RWPE2 (cell line): Measurements from ENCODE around the gene ENTPD6.

Source experiments
- ATAC-seq: fragments of 200-7000 bp; cut with Tn5 transposase; 3 replicates; pipeline ENCODE4 v1.9.1; 2021; ENCODE audit warnings: low read depth
- DNase-seq: peaks from one replicate; pipeline ENCODE4 v3.0.0-alpha.2; 2020; ENCODE audit warnings: low spot score
- H3K27ac ChIP-seq: fragments of 450-650 bp; 2 replicates; pipeline ENCODE4 v1.5.1; 2017; ENCODE audit warnings: mild to moderate bottlenecking; ENCODE audit not compliant: poor library complexity, severe bottlenecking
- H3K27me3 ChIP-seq: fragments of 250-450 bp; sonication (Bioruptor Pico); 2 replicates; pipeline ENCODE4 v1.5.1; 2021; ENCODE audit warnings: mild to moderate bottlenecking, moderate library complexity; ENCODE audit not compliant: insufficient read depth, poor library complexity, severe bottlenecking
- H3K36me3 ChIP-seq: fragments of 250-450 bp; sonication (Bioruptor Pico); 2 replicates; pipeline ENCODE4 v1.5.1; 2020; ENCODE audit warnings: low read depth, mild to moderate bottlenecking, moderate library complexity
- H3K4me1 ChIP-seq: fragments of 250-450 bp; sonication (Bioruptor Pico); 2 replicates; pipeline ENCODE4 v1.5.1; 2021; ENCODE audit warnings: mild to moderate bottlenecking, moderate library complexity; ENCODE audit not compliant: insufficient read depth, poor library complexity, severe bottlenecking
- H3K4me3 ChIP-seq: fragments of 250-450 bp; sonication (Bioruptor Pico); 2 replicates; pipeline ENCODE4 v1.5.1; 2021; ENCODE audit warnings: mild to moderate bottlenecking, moderate library complexity; ENCODE audit not compliant: severe bottlenecking
- H3K9me3 ChIP-seq: fragments of 250-450 bp; sonication (Bioruptor Pico); 2 replicates; pipeline ENCODE4 v1.5.1; 2021; ENCODE audit warnings: mild to moderate bottlenecking, moderate library complexity; ENCODE audit not compliant: severe bottlenecking
- CTCF ChIP-seq: fragments of 450-650 bp; IDR thresholded peaks from one replicate; pipeline ENCODE4 v1.5.1; 2017; ENCODE audit warnings: mild to moderate bottlenecking, moderate library complexity; ENCODE audit not compliant: poor library complexity, severe bottlenecking

The ENTPD6 gene

GRCh38 chr20:25216199-25216945, 20.9 kb downstream of the ENTPD6 start:
- Histone ChIP-seq H3K36me3 (peaks cover 48% of the 10 kb centered on the region), H3K4me1 (no peaks in the 10 kb centered on the region), H3K4me3 (no peak overlapping the region), H3K9me3 (no peaks in the 10 kb centered on the region), H3K27ac (no peak overlapping the region), H3K27me3 (no peaks in the 10 kb centered on the region)
- no peak for ATAC-seq
- DNase-seq = no peak
- no peak for TF ChIP-seq CTCF

- ATAC-seq = no peak
- Histone ChIP-seq H3K4me1 (peaks cover under 1% of the 10 kb centered on the region), H3K27me3 (no peaks in the 10 kb centered on the region), H3K4me3 (no peak overlapping the region), H3K36me3 (peaks cover 38% of the 10 kb centered on the region), H3K27ac (no peak overlapping the region), H3K9me3 (no peaks in the 10 kb centered on the region)
- no peak for DNase-seq
- no peak for TF ChIP-seq CTCF
Observed at GRCh38 chr20:25217161-25218108, 21.9 kb downstream of the ENTPD6 start.

- Histone ChIP-seq H3K4me3 (no peak overlapping the region), H3K27me3 (no peaks in the 10 kb centered on the region), H3K27ac (no peak overlapping the region), H3K9me3 (no peaks in the 10 kb centered on the region), H3K36me3 (peaks cover 38% of the 10 kb centered on the region), H3K4me1 (peaks cover 7% of the 10 kb centered on the region)
- no peak for ATAC-seq
- no peak for DNase-seq
- no peak for TF ChIP-seq CTCF
Observed at GRCh38 chr20:25218109-25218486, 22.6 kb downstream of the ENTPD6 start.

- Histone ChIP-seq H3K4me3 (no peak overlapping the region), H3K36me3 (peaks cover 38% of the 10 kb centered on the region), H3K4me1 (peaks cover 11% of the 10 kb centered on the region), H3K27ac (no peak overlapping the region), H3K9me3 (no peaks in the 10 kb centered on the region), H3K27me3 (no peaks in the 10 kb centered on the region)
- ATAC-seq (no peak), DNase-seq (no peak)
- no peak for TF ChIP-seq CTCF
Observed at GRCh38 chr20:25218492-25218891, 23.0 kb downstream of the ENTPD6 start.

- DNase-seq (no peak), ATAC-seq (no peak)
- Histone ChIP-seq H3K36me3 (peaks cover 38% of the 10 kb centered on the region), H3K27me3 (no peaks in the 10 kb centered on the region), H3K27ac (no peak overlapping the region), H3K9me3 (no peaks in the 10 kb centered on the region), H3K4me1 (peaks cover 16% of the 10 kb centered on the region), H3K4me3 (no peak overlapping the region)
- TF ChIP-seq CTCF = no peak
Observed at GRCh38 chr20:25219365-25219764, 23.9 kb downstream of the ENTPD6 start.
